ENCODE data around the gene PGP.

- TF ChIP-seq EZH2 (IDR thresholded peaks at IDR 0.05) (no peak), POLR2AphosphoS5 (IDR thresholded peaks at IDR 0.05; ENCODE audit: borderline replicate concordance, low read depth, low read length) (no peak), FOXP2 (optimal IDR thresholded peaks at IDR 0.05; ENCODE audit: control extremely low read depth, extremely low read length, insufficient read depth) (no peak)
These were observed 47.5 kb downstream of the PGP start for GRCh38 chr16:2167068-2167638.

All from SK-N-MC (cell line).